ENCODE results near the gene IRF2.

- TF ChIP-seq POLR2AphosphoS5 (IDR thresholded peaks at IDR 0.05; ENCODE audit: borderline replicate concordance, low read depth, low read length) (no peak), EZH2 (IDR thresholded peaks at IDR 0.05) (no peak)
Measured at GRCh38 chr4:184471881-184472613, 2.3 kb downstream of the IRF2 start.

Data from SK-N-MC (cell line).